Caki2 (cell line): ENCODE measurements around the gene NRL. TPM values are rescaled to one million over a fixed set of nuclear protein-coding genes. Genes with fewer than 3 reads are reported as not detected.
"Not testable (repeated sequence)": the region's sequence is repeated elsewhere in the genome, so short reads cannot be mapped to it uniquely, and the experiment has no call there.

ENCODE experiments used
- DNase-seq: peaks from one replicate; pipeline ENCODE4 v3.0.0-alpha.2; 2015; ENCODE audit warnings: low read depth
- in situ Hi-C: cut with HindIII; loops from 2 replicates; pipeline ENCODE4 v1.10.0; 2016; ENCODE audit warnings: low sequenced_read_pairs, low pct_unique_long_range_greater_than_20kb, mixed read lengths
- total RNA-seq: library from RNA; depleted of rRNA; stranded (reverse); fragments of >200 nt; shearing (Covaris generic); gene quantifications from 2 replicates; pipeline ENCODE4 v1.2.3, GENCODE V29; 2014; ENCODE audit warnings: low replicate concordance

NRL gene
- total RNA-seq, 1 experiment from 2014 or later, result 1.8 TPM

- in situ Hi-C loops, result no loop called here
- DNase-seq, result no peak
Observed at GRCh38 chr14:24108336-24108874, 6.3 kb downstream of the NRL start.

- in situ Hi-C loops, result no loop called here
Observed at GRCh38 chr14:24106672-24107271, 8.0 kb downstream of the NRL start.

DNA sequence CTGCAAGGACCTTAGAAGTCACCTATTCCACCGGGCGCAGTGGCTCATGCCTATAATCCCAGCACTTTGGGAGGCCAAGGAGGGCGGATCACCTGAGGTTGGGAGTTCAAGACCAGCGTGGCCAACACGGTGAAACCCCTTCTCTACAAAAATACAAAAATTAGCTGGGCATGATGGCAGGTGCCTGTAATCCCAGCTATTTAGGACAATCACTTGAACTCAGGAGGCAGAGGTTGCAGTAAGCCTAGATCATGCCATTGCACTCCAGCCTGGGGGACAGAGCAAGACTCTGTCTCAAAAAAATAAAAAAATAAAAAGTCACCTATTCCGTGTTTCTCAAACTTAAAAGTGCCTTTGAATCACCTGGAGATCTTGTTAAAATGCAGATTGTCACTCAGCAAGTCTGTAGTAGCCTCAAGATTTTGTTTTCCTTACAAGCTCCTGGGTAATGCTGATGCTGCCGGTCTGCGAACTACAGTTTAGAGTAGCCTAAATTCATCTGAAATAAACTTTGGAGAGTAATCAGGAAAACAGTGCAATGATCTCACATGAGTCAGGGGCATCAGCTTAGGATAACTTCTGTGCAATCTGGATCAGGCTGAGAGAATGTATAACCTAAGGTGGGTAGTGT is 9.0 kb downstream of the NRL start:
- not testable (repeated sequence) for DNase-seq

More at GRCh38 chr14:24106672-24107271, 8.0 kb downstream of the NRL start:
- DNase-seq, result no peak

DNA sequence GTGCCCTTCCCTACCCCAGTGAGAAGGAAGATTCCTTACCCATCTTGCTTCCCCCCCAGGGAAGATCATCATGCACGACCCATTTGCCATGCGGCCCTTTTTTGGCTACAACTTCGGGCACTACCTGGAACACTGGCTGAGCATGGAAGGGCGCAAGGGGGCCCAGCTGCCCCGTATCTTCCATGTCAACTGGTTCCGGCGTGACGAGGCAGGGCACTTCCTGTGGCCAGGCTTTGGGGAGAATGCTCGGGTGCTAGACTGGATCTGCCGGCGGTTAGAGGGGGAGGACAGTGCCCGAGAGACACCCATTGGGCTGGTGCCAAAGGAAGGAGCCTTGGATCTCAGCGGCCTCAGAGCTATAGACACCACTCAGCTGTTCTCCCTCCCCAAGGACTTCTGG is 11.3 kb downstream of the NRL start:
- in situ Hi-C loops, result no loop called here
- DNase-seq, result no peak

More for the DNA sequence above, 9.0 kb downstream of the NRL start:
- in situ Hi-C loops, result not testable (repeated sequence)

- no peak for DNase-seq
- in situ Hi-C loops, result no loop called here
Observed at GRCh38 chr14:24102357-24103048, 12.2 kb downstream of the NRL start.

- no peak for DNase-seq
- in situ Hi-C loops, result no loop called here
Observed at GRCh38 chr14:24100982-24101494, 13.7 kb downstream of the NRL start.

- in situ Hi-C loops, result no loop called here
- no peak for DNase-seq
Observed at GRCh38 chr14:24100197-24100981, 14.4 kb downstream of the NRL start.

- DNase-seq, result no peak
- in situ Hi-C loops, result no loop called here
Observed at GRCh38 chr14:24098927-24099813, 15.6 kb downstream of the NRL start.

DNA sequence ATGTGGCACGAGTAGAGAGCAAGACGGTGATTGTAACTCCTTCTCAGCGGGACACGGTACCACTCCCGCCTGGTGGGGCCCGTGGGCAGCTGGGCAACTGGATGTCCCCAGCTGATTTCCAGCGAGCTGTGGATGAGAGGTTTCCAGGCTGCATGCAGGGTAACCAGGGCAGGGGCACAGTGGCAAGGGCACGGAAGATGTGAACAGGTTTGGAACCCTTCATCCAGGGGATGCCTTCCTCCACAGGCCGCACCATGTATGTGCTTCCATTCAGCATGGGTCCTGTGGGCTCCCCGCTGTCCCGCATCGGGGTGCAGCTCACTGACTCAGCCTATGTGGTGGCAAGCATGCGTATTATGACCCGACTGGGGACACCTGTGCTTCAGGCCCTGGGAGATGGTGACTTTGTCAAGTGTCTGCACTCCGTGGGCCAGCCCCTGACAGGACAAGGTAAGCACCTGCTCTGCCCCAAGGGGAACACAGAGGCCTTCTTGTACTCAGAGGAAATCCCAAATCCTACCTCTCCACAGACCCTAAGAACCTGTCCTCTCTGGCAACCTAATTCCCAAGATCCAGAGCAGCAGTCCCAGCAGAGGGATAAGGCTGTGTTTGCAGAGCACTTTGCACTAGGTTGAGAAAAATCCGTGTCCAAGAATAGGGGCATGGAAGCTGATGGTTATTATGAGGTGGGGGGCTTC is 16.4 kb downstream of the NRL start:
- in situ Hi-C loops, result no loop called here
- no peak for DNase-seq

- DNase-seq, result no peak
- in situ Hi-C loops, result no loop called here
Observed at GRCh38 chr14:24096545-24097181, 18.1 kb downstream of the NRL start.

GRCh38 chr14:24095271-24096068 is 19.3 kb downstream of the NRL start:
- DNase-seq, result peak; percentile 88
- in situ Hi-C loops, result no loop called here

GRCh38 chr14:24094841-24095270 is 19.9 kb downstream of the NRL start:
- no peak for DNase-seq

DNA sequence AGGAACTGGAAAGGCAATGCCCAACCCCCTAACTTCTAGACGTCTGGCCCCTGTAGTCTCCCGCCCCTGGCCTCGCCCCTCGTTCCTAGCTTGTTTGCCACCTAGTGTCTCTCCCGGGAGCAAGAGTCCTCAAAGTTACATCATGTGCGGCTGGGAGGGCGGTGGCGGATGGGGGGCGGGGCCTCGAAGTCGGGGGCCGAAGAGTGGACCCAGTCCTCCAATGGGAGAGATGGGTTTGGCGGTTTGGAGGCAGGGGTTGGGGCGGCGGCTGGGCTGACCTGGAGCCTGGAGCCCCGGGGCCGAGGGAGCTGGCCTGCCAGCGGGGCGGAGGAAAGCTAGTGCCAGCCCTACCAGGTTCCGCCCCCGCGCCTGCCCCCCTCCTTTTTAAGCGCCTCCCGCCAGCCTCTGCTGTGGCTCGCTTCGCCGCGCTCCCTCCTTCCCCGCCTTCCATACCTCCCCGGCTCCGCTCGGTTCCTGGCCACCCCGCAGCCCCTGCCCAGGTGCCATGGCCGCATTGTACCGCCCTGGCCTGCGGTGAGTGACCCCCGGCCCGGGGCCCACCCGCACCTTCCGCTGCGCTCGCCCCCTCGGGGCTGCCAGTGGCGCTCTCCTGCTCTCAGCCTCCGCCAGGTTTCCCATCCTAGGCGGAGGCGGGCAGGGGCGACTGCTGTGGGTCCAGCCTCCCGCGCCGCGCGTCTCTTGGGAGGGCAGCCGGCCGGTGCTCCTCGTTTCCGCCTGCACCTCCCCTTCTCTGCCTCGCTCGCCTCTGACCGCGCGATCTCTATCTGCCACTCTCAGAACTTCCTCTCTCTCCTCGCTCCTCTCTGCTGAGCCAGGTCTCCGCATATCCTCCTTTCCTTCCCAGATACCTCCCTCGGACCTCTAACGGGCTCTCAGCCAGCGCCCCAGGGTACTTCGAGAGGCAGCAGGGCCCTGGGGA is 20.6 kb downstream of the NRL start, which contains the start of gene PCK2:
Gene PCK2, plus strand, starts transcription at position 411 of the 940 bp plus-strand sequence. Its CDS starts 95 bp downstream, at position 506.
- peak; percentile 89 for DNase-seq
- in situ Hi-C loops, result no loop called here

More at GRCh38 chr14:24094841-24095270, 19.9 kb downstream of the NRL start:
- in situ Hi-C loops, result no loop called here

- in situ Hi-C loops, result no loop called here
- no peak for DNase-seq
Observed at GRCh38 chr14:24093207-24093900, 21.4 kb downstream of the NRL start.
